Calu3 (cell line): ENCODE measurements around the gene POU2F2. TPM values are rescaled to one million over a fixed set of nuclear protein-coding genes. Genes with fewer than 3 reads are reported as not detected.

Experiments
- Bru-seq: library from RNA; stranded (reverse); fragments of 400-500 nt; gene quantifications from one replicate; lab custom pipeline; 2021; lab: Mats Ljungman, UMichigan
- BruChase-seq, 2 experiments: library from RNA; stranded (reverse); fragments of 400-500 nt; gene quantifications; one replicate each; lab custom pipeline; 2021; lab: Mats Ljungman, UMichigan
- BruUV-seq: library from RNA; stranded (reverse); fragments of 400-500 nt; replicated peaks from 2 replicates; lab custom pipeline; 2021; lab: Mats Ljungman, UMichigan
- CTCF ChIA-PET: fragments of 300-600 bp; sonication (Branson Sonifier 250); formaldehyde crosslinking; loops from one replicate; lab custom pipeline; 2022; ENCODE audit warnings: antibody characterized with exemption; lab: Charles Lee
- DNase-seq: peaks from one replicate; pipeline ENCODE4 v3.0.0; 2022
- H3K27ac Mint-ChIP-seq: one replicate; pipeline ENCODE4 v1.8.0; 2022; ENCODE audit warnings: mixed read lengths; ENCODE audit not compliant: unreplicated experiment
- H3K27me3 Mint-ChIP-seq: one replicate; pipeline ENCODE4 v1.8.0; 2022; ENCODE audit warnings: mixed read lengths; ENCODE audit not compliant: unreplicated experiment
- H3K36me3 Mint-ChIP-seq: one replicate; pipeline ENCODE4 v1.8.0; 2022; ENCODE audit warnings: mild to moderate bottlenecking, moderate library complexity, mixed read lengths; ENCODE audit not compliant: insufficient read depth, unreplicated experiment
- H3K4me1 Mint-ChIP-seq: one replicate; pipeline ENCODE4 v1.8.0; 2022; ENCODE audit warnings: mild to moderate bottlenecking, low read depth, mixed read lengths; ENCODE audit not compliant: unreplicated experiment
- H3K4me3 Mint-ChIP-seq: one replicate; pipeline ENCODE4 v1.8.0; 2022; ENCODE audit warnings: mild to moderate bottlenecking, low read depth, moderate library complexity, mixed read lengths; ENCODE audit not compliant: unreplicated experiment
- H3K9me3 Mint-ChIP-seq: one replicate; pipeline ENCODE4 v1.8.0; 2022; ENCODE audit warnings: low read depth, mixed read lengths; ENCODE audit not compliant: unreplicated experiment
- CTCF ChIP-seq: fragments of 200-600 bp; IDR thresholded peaks from one replicate; pipeline ENCODE4 v1.8.0; 2022; ENCODE audit warnings: antibody characterized with exemption; ENCODE audit not compliant: unreplicated experiment
- intact Hi-C: fragments of 100-400 bp; cut with micrococcal nuclease; formaldehyde crosslinking; loops from one replicate; pipeline ENCODE4 v1.10.0; 2022; ENCODE audit not compliant: unreplicated experiment
- long read RNA-seq: library from polyadenylated mRNA; stranded (forward); transcript quantifications from one replicate; pipeline ENCODE4 v2.0.0, GENCODE V29; 2022
- total RNA-seq: library from RNA; stranded (reverse); gene quantifications from 2 replicates; pipeline ENCODE4 v1.2.3, GENCODE V29; 2022

POU2F2 gene
- 3.9 and 4.6 TPM in 2 replicates for total RNA-seq
- Bru-seq, nascent RNA, result percentile 36 among the genes with signal in this experiment
- percentile 47 among the genes with signal in this experiment for BruChase-seq, experiment 1, labeled RNA remaining after a 6-hour chase
- BruChase-seq, experiment 2, labeled RNA remaining after a 2-hour chase, result percentile 47 among the genes with signal in this experiment
- long read RNA-seq, full-length matches to known transcripts, result 1 of 4 reads
- long read RNA-seq, partial matches to known transcripts, result 0 of 4 reads
- long read RNA-seq, other reads (novel, unspliced or antisense), result 3 of 4 reads

GRCh38 chr19:42132030-42132628 is at the start of gene POU2F2:
TSS of gene POU2F2 (minus strand) at chr19:42132446. CDS start at chr19:42132411, 35 bp downstream.
- Mint-ChIP-seq H3K9me3 (no peaks in the 10 kb centered on the region), H3K27ac (peak within 1 kb of the TSS; percentile 4), H3K4me3 (peak within 1 kb of the TSS; percentile 60), H3K36me3 (peaks cover 16% of the 10 kb centered on the region), H3K27me3 (peaks cover 25% of the 10 kb centered on the region), H3K4me1 (peaks cover 30% of the 10 kb centered on the region)
- no peak for DNase-seq
- intact Hi-C loops, result no loop called here
- BruUV-seq, result no TSS peak
- no peak for TF ChIP-seq CTCF
- CTCF ChIA-PET, result interaction anchor here (0.6 to 2.4 kb wide), 8 partner anchors 8 to 280 kb away, joined by 3 to 18 read pairs (median 4); partner anchors contain the start of gene GSK3A

- BruUV-seq, result no TSS peak
- H3K9me3 Mint-ChIP-seq, result no peaks in the 10 kb centered on the region
- peak; percentile 30 for DNase-seq
- peaks cover 19% of the 10 kb centered on the region for H3K27me3 Mint-ChIP-seq
- no peak for TF ChIP-seq CTCF
- H3K4me3 Mint-ChIP-seq, result no peak overlapping the region
- CTCF ChIA-PET, result no interaction called here
- no peaks in the 10 kb centered on the region for H3K36me3 Mint-ChIP-seq
- no peak overlapping the region for H3K27ac Mint-ChIP-seq
- peaks cover 10% of the 10 kb centered on the region for H3K4me1 Mint-ChIP-seq
- intact Hi-C loops, result no loop called here
These were observed 46.8 kb upstream of the POU2F2 start for GRCh38 chr19:42178791-42179674.

- Mint-ChIP-seq H3K27me3 (peaks cover 13% of the 10 kb centered on the region), H3K4me1 (peaks cover 15% of the 10 kb centered on the region), H3K27ac (no peak overlapping the region), H3K9me3 (no peaks in the 10 kb centered on the region), H3K36me3 (no peaks in the 10 kb centered on the region), H3K4me3 (no peak overlapping the region)
- intact Hi-C loops, result no loop called here
- TF ChIP-seq CTCF, result no peak
- DNase-seq, result no peak
- no TSS peak for BruUV-seq
- CTCF ChIA-PET, result interaction anchor here (1.0 kb wide), 1 partner anchor 38 kb away, joined by 6 read pairs; no protein-coding TSS in a partner anchor
These were observed 45.4 kb upstream of the POU2F2 start for GRCh38 chr19:42177686-42178019.

GRCh38 chr19:42176990-42177685 is 44.9 kb upstream of the POU2F2 start:
- H3K27ac Mint-ChIP-seq, result no peak overlapping the region
- peak; percentile 26 for TF ChIP-seq CTCF
- H3K9me3 Mint-ChIP-seq, result no peaks in the 10 kb centered on the region
- peaks cover 4% of the 10 kb centered on the region for H3K36me3 Mint-ChIP-seq
- H3K27me3 Mint-ChIP-seq, result peaks cover 8% of the 10 kb centered on the region
- H3K4me1 Mint-ChIP-seq, result peaks cover 20% of the 10 kb centered on the region
- CTCF ChIA-PET, result interaction anchor here (0.6 to 1.7 kb wide), 14 partner anchors 9 to 148 kb away, joined by 3 to 14 read pairs (median 4); partner anchors contain the start of gene DEDD2
- H3K4me3 Mint-ChIP-seq, result no peak overlapping the region
- peak; percentile 90 for DNase-seq
- intact Hi-C loops, result no loop called here
- no TSS peak for BruUV-seq
